ENCODE measurements around the gene CEP170B. TPM values are rescaled to one million over a fixed set of nuclear protein-coding genes. Genes with fewer than 3 reads are reported as not detected.

CEP170B gene
- total and polyA plus RNA-seq, 2 donors from 2014 or later: 8.1 to 42.4 TPM

GRCh38 chr14:104872469-104873341, 7.6 kb downstream of the CEP170B start:
- FAIRE-seq (no peak), DNase-seq (peak in 4 of 5 donors; percentile 36 to 75 (median 52))
- Histone ChIP-seq H3K9me3 (ENCODE audit: control insufficient read depth in 2 of 3, insufficient read depth in 1 of 3, low read length in 3 of 3) (no peaks in the 10 kb centered on the region), H3K4me3 (ENCODE audit: low read length in 3 of 3) (no peak overlapping the region), H3K4me1 (ENCODE audit: control insufficient read depth in 2 of 3, insufficient read depth in 2 of 3, low read depth in 1 of 3, low read length in 3 of 3) (peaks cover 0 to 2% (median 0%) of the 10 kb centered on the region in 3 donors), H3K9ac (ENCODE audit: low read length in 3 of 3) (no peak overlapping the region), H3K27me3 (ENCODE audit: control insufficient read depth, insufficient read depth, low read length) (no peaks in the 10 kb centered on the region), H3K36me3 (ENCODE audit: control insufficient read depth in 2 of 3, insufficient read depth in 3 of 3, low read length in 3 of 3) (peaks cover 0 to 4% (median 0%) of the 10 kb centered on the region in 3 donors), H3K27ac (ENCODE audit: low read depth in 2 of 2, low read length in 2 of 2) (no peak overlapping the region)
- TF ChIP-seq CTCF (IDR thresholded peaks at IDR 0.05; ENCODE audit: borderline replicate concordance, extremely low read depth, insufficient read depth): no peak
- intact Hi-C loops (cut with DNase I): no loop called here

GRCh38 chr14:104873380-104874055, 8.4 kb downstream of the CEP170B start:
- Histone ChIP-seq H3K9me3 (ENCODE audit: control insufficient read depth in 2 of 3, insufficient read depth in 1 of 3, low read length in 3 of 3) (no peaks in the 10 kb centered on the region), H3K4me1 (ENCODE audit: control insufficient read depth in 2 of 3, insufficient read depth in 2 of 3, low read depth in 1 of 3, low read length in 3 of 3) (peaks cover 0 to 2% (median 0%) of the 10 kb centered on the region in 3 donors), H3K27ac (ENCODE audit: low read depth in 2 of 2, low read length in 2 of 2) (no peak overlapping the region), H3K9ac (ENCODE audit: low read length in 3 of 3) (no peak overlapping the region), H3K27me3 (ENCODE audit: control insufficient read depth, insufficient read depth, low read length) (no peaks in the 10 kb centered on the region), H3K4me3 (ENCODE audit: low read length in 3 of 3) (no peak overlapping the region), H3K36me3 (ENCODE audit: control insufficient read depth in 2 of 3, insufficient read depth in 3 of 3, low read length in 3 of 3) (peaks cover 0 to 4% (median 0%) of the 10 kb centered on the region in 3 donors)
- intact Hi-C loops (cut with DNase I): no loop called here
- DNase-seq: peak in 1 of 5 donors; percentile 71
- FAIRE-seq: no peak
- TF ChIP-seq CTCF (IDR thresholded peaks at IDR 0.05; ENCODE audit: borderline replicate concordance, extremely low read depth, insufficient read depth): no peak

GRCh38 chr14:104874110-104874531, 9.1 kb downstream of the CEP170B start:
- intact Hi-C loops (cut with DNase I): no loop called here
- peak in 1 of 5 donors; percentile 56 for DNase-seq
- no peak for FAIRE-seq

More at GRCh38 chr14:104874110-104874531, 9.1 kb downstream of the CEP170B start:
- Histone ChIP-seq H3K27ac (ENCODE audit: low read depth in 2 of 2, low read length in 2 of 2) (no peak overlapping the region), H3K27me3 (ENCODE audit: control insufficient read depth, insufficient read depth, low read length) (no peaks in the 10 kb centered on the region), H3K4me1 (ENCODE audit: control insufficient read depth in 2 of 3, insufficient read depth in 2 of 3, low read depth in 1 of 3, low read length in 3 of 3) (peaks cover 0 to 2% (median 0%) of the 10 kb centered on the region in 3 donors), H3K9me3 (ENCODE audit: control insufficient read depth in 2 of 3, insufficient read depth in 1 of 3, low read length in 3 of 3) (no peaks in the 10 kb centered on the region), H3K9ac (ENCODE audit: low read length in 3 of 3) (no peak overlapping the region), H3K4me3 (ENCODE audit: low read length in 3 of 3) (no peak overlapping the region), H3K36me3 (ENCODE audit: control insufficient read depth in 2 of 3, insufficient read depth in 3 of 3, low read length in 3 of 3) (peaks cover 0 to 3% (median under 1%) of the 10 kb centered on the region in 3 donors)
- no peak for TF ChIP-seq CTCF (IDR thresholded peaks at IDR 0.05; ENCODE audit: borderline replicate concordance, extremely low read depth, insufficient read depth)
